ENCODE measurements around the gene GPC1.

- TF ChIP-seq CTCF (conservative IDR thresholded peaks at IDR 0.05) (no peak), ZFX (IDR thresholded peaks at IDR 0.05) (no peak)
These were observed 4.9 kb upstream of the GPC1 start for GRCh38 chr2:240430595-240430994.

All from C4-2B (cell line).